Measurements from ENCODE around the gene STRN4. TPM values are rescaled to one million over a fixed set of nuclear protein-coding genes. Genes with fewer than 3 reads are reported as not detected.

STRN4 gene
- total RNA-seq, 1 experiment from 2014 or later, result 107 TPM

GRCh38 chr19:46728208-46728607, 18.0 kb downstream of the STRN4 start:
- CTCF ChIA-PET, result interaction anchor here (0.6 to 1.7 kb wide), 6 partner anchors 10 to 102 kb away, joined by 3 to 6 read pairs (median 4); partner anchors contain the start of gene PRKD2
- intact Hi-C loops (cut with micrococcal nuclease), result loop anchor here (10.0 kb wide), 1 partner anchor 113 kb away; no protein-coding TSS in a partner anchor

GRCh38 chr19:46727757-46728156, 18.5 kb downstream of the STRN4 start:
- RAD21 ChIA-PET (ENCODE audit: low non-redundant PET in 1 of 2, low total read pairs in 2 of 2, uncharacterized antibody in 2 of 2, unreplicated experiment in 2 of 2), result no interaction called here
- no peak for TF ChIP-seq ZFX (IDR thresholded peaks at IDR 0.05)
- BruUV-seq (replicated peaks), result no TSS peak
- Histone ChIP-seq H2AFZ (ENCODE audit: low read depth, low read length, poor library complexity, severe bottlenecking) (no peak overlapping the region), H3K9ac (ENCODE audit: low read length) (no peak overlapping the region), H3K27me3 (ENCODE audit: insufficient read depth, low read length) (no peaks in the 10 kb centered on the region), H3K79me2 (ENCODE audit: insufficient read depth, low read length) (peaks cover 62% of the 10 kb centered on the region; the same call in 1 of the 2 replicates), H3K4me1 (ENCODE audit: control insufficient read depth in 1 of 2, insufficient read depth in 2 of 2, low read length in 2 of 2) (peaks cover 0 to 16% of the 10 kb centered on the region in 2 experiments; a peak in 2 of 4 replicates), H3K9me2 (ENCODE audit: insufficient read depth) (no peaks in the 10 kb centered on the region), H3K9me3 (ENCODE audit: control insufficient read depth in 1 of 2, insufficient read depth in 1 of 2, low read depth in 1 of 2, low read length in 2 of 2) (no peaks in the 10 kb centered on the region), H3K27ac (ENCODE audit: low read depth, low read length) (no peak overlapping the region), H3K4me2 (ENCODE audit: low read length) (no peak overlapping the region), H3K4me3 (replicated peaks in 1 of 2; ENCODE audit: low read depth in 1 of 2, low read length in 2 of 2) (no peak overlapping the region), H3K36me3 (ENCODE audit: control insufficient read depth in 1 of 2, insufficient read depth in 2 of 2, low read length in 2 of 2) (peaks cover 53 to 63% of the 10 kb centered on the region in 2 experiments; a peak in 3 of 4 replicates), H4K20me1 (ENCODE audit: insufficient read depth) (no peaks in the 10 kb centered on the region; the same call in 1 of the 2 replicates)
- POLR2A ChIA-PET, result no interaction called here
- CTCF ChIA-PET, result interaction anchor here (0.6 to 1.7 kb wide), 4 partner anchors 10 to 103 kb away, joined by 3 to 6 read pairs (median 5); partner anchors contain the start of gene PRKD2
- intact Hi-C loops (cut with micrococcal nuclease), result loop anchor here (10.0 kb wide), 1 partner anchor 113 kb away; no protein-coding TSS in a partner anchor
- no peak for DNase-seq (ENCODE audit: low read depth, low spot score)
- ATAC-seq, result no peak

More at GRCh38 chr19:46728208-46728607, 18.0 kb downstream of the STRN4 start:
- Histone ChIP-seq H3K27me3 (ENCODE audit: insufficient read depth, low read length) (no peaks in the 10 kb centered on the region), H3K36me3 (ENCODE audit: control insufficient read depth in 1 of 2, insufficient read depth in 2 of 2, low read length in 2 of 2) (peaks cover 53 to 61% of the 10 kb centered on the region in 2 experiments), H3K9me3 (ENCODE audit: control insufficient read depth in 1 of 2, insufficient read depth in 1 of 2, low read depth in 1 of 2, low read length in 2 of 2) (no peaks in the 10 kb centered on the region), H3K4me2 (ENCODE audit: low read length) (no peak overlapping the region), H3K4me1 (ENCODE audit: control insufficient read depth in 1 of 2, insufficient read depth in 2 of 2, low read length in 2 of 2) (peaks cover 0 to 16% of the 10 kb centered on the region in 2 experiments; a peak in 2 of 4 replicates), H3K79me2 (ENCODE audit: insufficient read depth, low read length) (peaks cover 66% of the 10 kb centered on the region), H3K9me2 (ENCODE audit: insufficient read depth) (no peaks in the 10 kb centered on the region), H3K27ac (ENCODE audit: low read depth, low read length) (no peak overlapping the region), H2AFZ (ENCODE audit: low read depth, low read length, poor library complexity, severe bottlenecking) (no peak overlapping the region), H3K9ac (ENCODE audit: low read length) (no peak overlapping the region), H3K4me3 (replicated peaks in 1 of 2; ENCODE audit: low read depth in 1 of 2, low read length in 2 of 2) (no peak overlapping the region), H4K20me1 (ENCODE audit: insufficient read depth) (peaks cover under 1% of the 10 kb centered on the region; the same call in 1 of the 2 replicates)
- DNase-seq (ENCODE audit: low read depth, low spot score), result no peak
- POLR2A ChIA-PET, result interaction anchor here (1.3 kb wide), 1 partner anchor 60 kb away, joined by 3 read pairs; the partner anchor contains the start of gene SLC1A5
- no peak for ATAC-seq
- RAD21 ChIA-PET (ENCODE audit: low non-redundant PET in 1 of 2, low total read pairs in 2 of 2, uncharacterized antibody in 2 of 2, unreplicated experiment in 2 of 2), result no interaction called here
- BruUV-seq (replicated peaks), result no TSS peak
- TF ChIP-seq EZH2phosphoT487 (IDR thresholded peaks at IDR 0.05; ENCODE audit: borderline replicate concordance) (no peak), ZFX (IDR thresholded peaks at IDR 0.05) (no peak), EGR1 (IDR thresholded peaks at IDR 0.05; ENCODE audit: low read depth) (no peak), CBX3 (IDR thresholded peaks at IDR 0.05; ENCODE audit: low read depth) (no peak)
